IgD-negative memory B cell (primary cell): Measurements from ENCODE around the gene PHACTR3. TPM values are rescaled to one million over a fixed set of nuclear protein-coding genes. Genes with fewer than 3 reads are reported as not detected.

ENCODE experiments used
- H3K27ac Mint-ChIP-seq, 3 donors: one replicate each; pipeline ENCODE4 v1.8.0; 2020 to 2022; ENCODE audit warnings: mild to moderate bottlenecking in 3 of 3, mixed read lengths in 3 of 3, moderate library complexity in 1 of 3
- H3K27me3 Mint-ChIP-seq: one replicate; pipeline ENCODE4 v1.8.0; 2021; ENCODE audit warnings: mixed read lengths
- H3K36me3 Mint-ChIP-seq: one replicate; pipeline ENCODE4 v1.8.0; 2020; ENCODE audit warnings: mild to moderate bottlenecking, mixed read lengths
- H3K4me1 Mint-ChIP-seq, 3 donors: one replicate each; pipeline ENCODE4 v1.8.0; 2020 to 2022; ENCODE audit warnings: mixed read lengths in 3 of 3, mild to moderate bottlenecking in 1 of 3
- H3K4me3 Mint-ChIP-seq, 4 donors: one replicate each; pipeline ENCODE4 v1.8.0; 2020 to 2022; ENCODE audit warnings: mild to moderate bottlenecking in 4 of 4, mixed read lengths in 4 of 4, moderate library complexity in 3 of 4
- H3K9me3 Mint-ChIP-seq, 3 donors: one replicate each; pipeline ENCODE4 v1.8.0; 2020 to 2021; ENCODE audit warnings: mixed read lengths in 3 of 3, mild to moderate bottlenecking in 1 of 3
- polyA plus RNA-seq: library from polyadenylated mRNA; unstranded; fragments of 300-500 nt; fragmentation: Illumina TruSeq; gene quantifications from one replicate; pipeline ENCODE4 v1.2.3, GENCODE V29; 2021

The PHACTR3 gene
- polyA plus RNA-seq, 1 donor from 2014 or later = not detected

DNA sequence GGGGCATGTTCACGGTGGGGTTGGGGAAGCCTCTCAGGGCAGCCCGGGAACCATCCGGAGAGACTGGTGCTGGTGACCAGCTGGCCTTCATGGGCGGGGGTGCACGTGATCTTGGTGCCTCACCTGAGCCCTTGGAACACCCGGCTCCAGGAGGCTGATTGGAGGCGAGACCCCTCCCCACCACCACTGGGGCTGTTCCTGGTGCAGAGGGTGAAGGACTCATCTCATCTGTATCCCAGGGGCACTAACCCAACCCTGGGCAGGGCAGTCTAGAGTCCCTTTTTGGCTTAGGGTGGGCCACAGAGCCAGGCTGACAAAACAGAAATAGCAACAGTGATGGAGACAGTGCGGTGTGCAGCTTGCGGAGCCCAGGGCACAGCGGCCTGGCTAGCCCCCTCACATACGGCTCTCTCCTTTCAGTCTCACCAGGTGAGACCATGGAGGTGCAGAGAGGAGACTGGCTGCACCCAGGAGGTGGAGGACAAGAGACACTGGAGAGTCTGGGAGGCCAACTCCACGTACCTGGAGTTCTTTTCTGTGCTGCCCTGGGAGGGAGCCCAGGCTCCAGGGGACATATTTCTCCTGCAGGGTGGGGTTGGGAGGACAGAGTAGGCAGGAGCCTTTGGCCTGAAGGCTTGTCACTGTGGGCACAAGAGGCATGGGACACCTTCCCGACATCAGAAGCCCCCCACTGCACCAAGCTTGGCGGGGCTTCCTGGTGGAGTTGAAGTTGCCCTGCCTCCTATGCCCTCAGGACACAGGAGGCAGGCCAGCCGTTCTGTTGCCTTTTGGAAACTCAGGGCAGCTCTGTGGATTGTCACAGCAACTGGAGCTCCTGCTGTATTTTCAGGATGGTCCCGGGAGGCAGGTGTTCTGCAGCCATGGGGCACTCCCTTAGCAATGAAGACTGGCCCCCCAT is 223.1 kb downstream of the PHACTR3 start:
- Mint-ChIP-seq H3K4me3 (no peak overlapping the region), H3K9me3 (peaks cover 0 to 3% (median 0%) of the 10 kb centered on the region in 3 donors), H3K27me3 (peaks cover 11% of the 10 kb centered on the region), H3K4me1 (no peaks in the 10 kb centered on the region), H3K27ac (no peak overlapping the region), H3K36me3 (no peaks in the 10 kb centered on the region)

DNA sequence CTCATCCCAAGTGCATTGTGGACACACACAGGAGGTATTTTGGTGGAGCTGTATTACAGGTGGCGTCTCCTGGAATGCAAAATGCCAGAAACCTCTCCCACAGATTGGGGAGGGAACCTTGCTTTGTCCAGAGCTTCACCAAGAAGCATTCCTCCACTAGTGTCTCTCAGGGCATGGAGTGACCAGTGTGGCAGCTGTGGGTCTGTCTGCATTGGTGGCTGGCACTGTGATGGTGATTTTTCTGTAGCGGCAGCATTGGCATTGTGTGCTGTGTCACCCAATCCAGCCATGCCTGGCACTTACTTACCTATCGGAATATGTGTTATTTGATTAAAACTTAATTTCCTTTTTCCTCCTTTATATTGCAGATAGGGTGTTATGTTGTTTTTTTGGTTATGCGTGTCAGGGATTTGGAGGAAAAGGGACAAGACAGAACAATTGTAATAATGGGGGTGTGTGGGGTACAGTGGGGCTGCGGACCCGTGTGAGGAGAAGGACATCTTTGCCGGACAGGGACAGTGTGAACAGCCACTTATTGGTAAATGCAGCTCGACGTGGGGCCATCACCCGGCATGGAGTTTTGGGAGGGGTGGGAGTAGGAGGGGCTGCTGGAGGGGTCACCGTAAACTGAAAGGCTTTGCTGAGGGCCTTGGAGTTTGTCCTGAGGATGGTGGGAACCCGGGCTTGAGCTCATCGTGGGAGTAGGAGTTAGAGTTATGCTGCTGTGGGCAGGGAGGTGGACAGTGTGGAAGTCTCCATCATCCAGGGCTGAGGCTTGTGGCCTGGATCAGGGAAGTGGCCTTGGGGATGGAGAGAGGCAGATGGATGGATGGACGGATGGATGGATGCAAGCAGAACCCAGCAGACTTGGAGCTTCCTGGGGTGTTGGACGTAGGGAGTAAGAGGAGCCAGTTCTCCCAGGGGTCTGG is 224.0 kb downstream of the PHACTR3 start:
- H3K4me1 Mint-ChIP-seq = no peaks in the 10 kb centered on the region
- H3K9me3 Mint-ChIP-seq = peaks cover 0 to 3% (median 0%) of the 10 kb centered on the region in 3 donors
- H3K27ac Mint-ChIP-seq = no peak overlapping the region
- no peak overlapping the region for H3K4me3 Mint-ChIP-seq
- no peaks in the 10 kb centered on the region for H3K36me3 Mint-ChIP-seq
- peaks cover 14% of the 10 kb centered on the region for H3K27me3 Mint-ChIP-seq

DNA sequence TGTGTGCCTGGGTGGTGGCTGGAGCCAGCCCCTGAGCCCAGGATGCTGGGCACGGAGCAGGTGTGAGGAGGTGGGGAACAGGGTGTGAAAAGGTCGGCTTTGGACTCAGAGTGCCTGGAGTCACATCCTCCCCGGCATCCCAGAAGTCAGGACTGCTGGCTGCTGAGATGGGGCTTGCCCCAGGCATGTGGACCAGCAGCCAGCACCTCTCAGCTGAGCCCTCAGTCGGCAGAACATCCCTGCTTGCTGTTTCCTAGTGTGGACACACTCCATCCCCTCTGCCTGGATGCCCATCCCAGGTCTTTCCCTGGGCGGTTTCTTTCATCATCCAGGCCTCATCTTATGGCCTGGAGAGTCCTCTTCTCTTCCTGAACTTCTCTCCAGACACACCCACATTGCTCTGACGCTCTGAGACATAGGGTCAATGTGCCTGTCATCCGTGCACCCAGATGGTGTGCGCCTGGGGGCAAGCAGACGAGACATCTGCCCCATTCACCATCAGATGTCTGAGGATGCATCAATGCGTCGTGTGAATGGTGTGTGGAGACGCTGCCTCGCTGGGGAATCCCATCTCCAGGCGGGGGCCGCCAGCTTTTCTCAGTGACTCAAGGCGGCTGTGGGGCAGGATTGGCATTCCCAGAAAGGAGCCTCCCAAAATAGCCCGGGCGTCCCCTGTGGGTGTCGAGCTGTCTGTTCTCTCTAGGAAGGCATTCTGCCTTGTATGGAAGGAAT is 224.9 kb downstream of the PHACTR3 start:
- no peak overlapping the region for H3K27ac Mint-ChIP-seq
- peaks cover 20% of the 10 kb centered on the region for H3K27me3 Mint-ChIP-seq
- no peak overlapping the region for H3K4me3 Mint-ChIP-seq
- H3K36me3 Mint-ChIP-seq = no peaks in the 10 kb centered on the region
- peaks cover 0 to 3% (median 0%) of the 10 kb centered on the region in 3 donors for H3K9me3 Mint-ChIP-seq
- H3K4me1 Mint-ChIP-seq = no peaks in the 10 kb centered on the region

DNA sequence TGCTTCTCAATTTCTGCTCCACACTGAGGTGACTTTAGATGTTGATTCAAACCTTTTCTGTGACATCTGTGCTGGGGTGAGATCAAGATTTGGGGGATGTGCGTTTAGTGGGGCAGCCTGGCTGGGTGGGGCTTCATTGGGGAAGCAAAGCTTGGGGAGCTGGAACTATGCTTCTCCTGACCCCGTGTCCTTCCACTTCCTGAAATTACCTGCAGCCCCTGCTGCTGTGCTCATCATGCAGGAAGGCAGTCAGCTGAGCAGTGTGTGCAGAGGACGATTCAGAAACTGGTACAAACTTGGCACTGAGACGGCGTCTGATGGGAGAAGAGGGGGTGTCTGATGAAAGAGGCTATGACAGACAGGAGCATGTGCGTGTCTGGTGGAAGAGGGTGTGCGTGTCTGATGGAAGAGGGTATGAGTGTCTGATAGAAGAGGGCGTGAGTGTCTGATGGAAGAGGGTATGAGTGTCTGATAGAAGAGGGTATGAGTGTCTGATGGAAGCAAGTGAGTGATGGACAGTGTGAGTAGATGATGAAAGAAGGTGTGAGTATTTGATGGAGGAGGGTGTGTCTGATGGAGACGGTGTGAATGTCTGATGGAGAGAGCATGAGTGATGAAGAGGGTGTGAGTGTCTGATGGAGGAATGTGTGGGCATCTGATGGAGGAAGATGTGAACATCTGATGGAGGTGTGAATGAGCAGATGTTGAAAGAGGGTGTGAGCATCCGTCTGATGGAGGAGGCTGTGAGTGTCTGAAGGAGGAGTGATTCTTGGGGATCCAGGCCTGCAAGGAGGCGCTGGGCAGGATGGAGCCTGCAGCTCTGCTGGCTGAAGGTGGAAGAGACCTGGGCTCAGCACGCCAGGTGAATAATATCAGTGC is 225.7 kb downstream of the PHACTR3 start:
- Mint-ChIP-seq H3K27me3 (peaks cover 27% of the 10 kb centered on the region), H3K36me3 (no peaks in the 10 kb centered on the region), H3K4me3 (peak overlapping the region in 1 of 4 donors; percentile 13), H3K4me1 (no peaks in the 10 kb centered on the region), H3K9me3 (peaks cover 0 to 3% (median 0%) of the 10 kb centered on the region in 3 donors), H3K27ac (no peak overlapping the region)

DNA sequence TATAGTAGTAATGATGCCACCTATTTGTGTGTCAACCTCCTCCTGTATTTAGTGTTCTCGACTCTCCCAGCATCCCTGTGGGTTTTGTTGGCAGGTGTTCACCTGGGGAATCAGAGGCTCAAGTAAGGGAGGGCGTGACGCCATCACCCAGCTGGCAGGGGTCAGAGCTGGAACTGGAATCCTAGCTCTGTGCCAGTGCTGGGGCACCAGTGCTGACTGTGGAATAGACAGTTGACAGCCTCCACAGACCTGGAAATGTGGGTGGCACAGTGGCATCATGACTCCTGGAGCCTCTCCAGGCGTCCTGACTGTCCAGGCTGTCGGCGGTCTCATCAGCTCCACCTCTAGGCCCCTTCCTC is 226.3 kb downstream of the PHACTR3 start:
- Mint-ChIP-seq H3K9me3 (no peaks in the 10 kb centered on the region), H3K4me3 (no peak overlapping the region), H3K36me3 (no peaks in the 10 kb centered on the region), H3K27ac (no peak overlapping the region), H3K27me3 (peaks cover 32% of the 10 kb centered on the region), H3K4me1 (no peaks in the 10 kb centered on the region)

DNA sequence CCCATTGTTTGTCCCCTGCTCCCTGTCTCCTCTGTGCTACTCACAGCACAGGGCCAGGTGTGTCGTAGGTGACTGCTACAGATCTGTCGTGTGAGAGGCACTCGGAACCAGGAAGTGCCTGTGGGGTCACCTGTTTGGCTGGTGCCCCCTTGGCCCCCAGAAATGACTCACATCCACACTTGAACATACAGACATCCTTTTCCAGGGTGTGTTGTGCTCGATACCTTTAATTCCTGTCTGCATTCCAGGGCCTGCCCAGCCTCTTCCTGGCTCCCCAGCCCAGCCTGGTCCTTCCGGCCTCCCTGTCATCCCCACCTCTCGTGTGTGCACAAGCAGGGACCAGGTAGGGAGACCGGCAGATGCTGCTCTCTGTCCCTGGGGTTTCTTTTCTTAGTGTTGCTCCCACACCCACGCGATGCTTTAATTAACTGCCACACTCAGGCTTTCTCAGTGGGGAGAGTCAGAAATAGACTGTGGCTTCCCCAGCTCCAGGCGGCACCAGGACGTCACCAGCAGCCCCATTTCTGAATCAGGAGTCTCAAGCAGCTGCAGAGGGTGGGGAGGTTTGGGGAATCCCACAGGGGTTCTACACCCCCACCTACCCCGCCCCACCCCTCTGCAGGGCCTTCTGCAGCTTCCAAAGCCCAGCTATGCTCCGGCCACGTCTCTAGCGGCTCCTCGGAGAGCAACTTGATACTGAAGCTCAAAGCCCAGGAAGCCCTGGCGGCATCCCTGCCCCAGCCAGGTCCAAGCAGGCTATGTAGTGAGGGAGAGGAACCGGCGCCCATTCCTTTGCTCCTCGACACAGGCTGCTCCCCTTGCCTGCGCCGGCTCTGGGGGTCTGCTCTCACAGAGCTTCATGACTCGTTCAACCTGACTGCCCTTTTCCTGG is 226.9 kb downstream of the PHACTR3 start:
- Mint-ChIP-seq H3K9me3 (no peaks in the 10 kb centered on the region), H3K27me3 (peaks cover 38% of the 10 kb centered on the region), H3K4me1 (no peaks in the 10 kb centered on the region), H3K4me3 (no peak overlapping the region), H3K36me3 (no peaks in the 10 kb centered on the region), H3K27ac (no peak overlapping the region)

DNA sequence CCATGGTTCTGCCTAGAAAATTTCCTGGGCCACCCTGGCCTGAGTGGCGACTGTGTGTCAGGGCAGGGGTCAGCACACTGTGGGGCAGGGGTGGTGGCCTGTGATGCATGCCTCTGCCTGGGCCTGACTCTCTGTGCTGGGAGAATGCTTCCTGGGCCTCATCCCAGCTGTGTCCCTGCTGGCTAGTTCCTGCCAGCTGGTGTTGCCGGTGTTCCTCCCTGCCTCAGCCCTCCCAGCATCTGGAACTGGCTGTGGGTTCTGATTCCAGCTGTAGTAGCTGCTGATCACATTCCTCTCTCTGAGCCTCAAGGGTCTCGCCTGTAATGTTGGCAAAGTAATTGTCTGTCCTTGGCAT is 227.6 kb downstream of the PHACTR3 start:
- no peaks in the 10 kb centered on the region for H3K4me1 Mint-ChIP-seq
- no peaks in the 10 kb centered on the region for H3K9me3 Mint-ChIP-seq
- H3K4me3 Mint-ChIP-seq = no peak overlapping the region
- no peaks in the 10 kb centered on the region for H3K36me3 Mint-ChIP-seq
- peaks cover 42% of the 10 kb centered on the region for H3K27me3 Mint-ChIP-seq
- no peak overlapping the region for H3K27ac Mint-ChIP-seq

DNA sequence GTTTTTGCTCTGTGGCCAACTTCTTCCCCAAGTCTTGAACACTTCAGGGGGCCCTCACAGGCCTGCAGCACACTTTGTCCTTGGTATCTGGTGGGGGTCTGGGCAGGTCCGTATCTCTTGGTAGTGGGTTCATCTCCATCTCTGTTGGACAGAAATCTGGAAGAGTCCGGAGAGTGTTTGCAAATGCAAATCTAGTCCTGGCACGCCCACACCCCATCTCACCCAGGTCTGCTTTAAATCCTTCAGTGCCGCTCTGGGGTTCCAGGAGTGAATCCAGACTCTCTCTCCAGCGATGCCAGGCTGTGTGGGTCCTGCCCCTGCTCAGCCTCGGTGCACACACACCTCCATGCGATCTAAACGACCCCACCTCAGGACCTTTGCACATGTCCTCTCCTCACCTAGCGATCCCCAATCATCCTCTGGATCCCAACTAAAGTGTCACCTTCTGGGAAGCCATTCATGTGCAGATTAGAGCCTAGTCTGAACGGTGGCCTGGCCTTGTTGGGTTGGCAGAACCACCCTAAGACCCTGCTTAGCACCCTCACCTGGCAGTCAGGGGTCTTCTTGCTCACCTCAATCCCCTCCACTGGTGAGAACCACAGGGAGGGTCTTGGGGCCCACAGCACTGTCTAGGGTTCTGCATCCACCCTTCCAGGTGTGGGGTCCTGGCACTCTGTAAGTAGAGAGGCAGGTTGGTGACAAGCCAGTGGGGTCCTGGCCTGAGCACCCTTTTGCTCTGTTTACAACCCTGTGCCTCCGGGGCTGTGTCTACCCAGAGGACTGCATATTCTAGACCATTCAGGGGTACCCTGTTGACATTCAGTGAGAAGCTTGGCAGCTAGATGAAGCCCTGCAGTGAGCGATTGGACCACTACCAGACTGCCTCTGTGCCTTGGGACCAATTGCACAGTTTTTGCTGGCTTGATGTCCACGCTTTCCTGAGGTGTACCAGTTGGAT is 228.3 kb downstream of the PHACTR3 start:
- no peaks in the 10 kb centered on the region for H3K9me3 Mint-ChIP-seq
- H3K27ac Mint-ChIP-seq = no peak overlapping the region
- peaks cover 46% of the 10 kb centered on the region for H3K27me3 Mint-ChIP-seq
- H3K36me3 Mint-ChIP-seq = no peaks in the 10 kb centered on the region
- no peak overlapping the region for H3K4me3 Mint-ChIP-seq
- H3K4me1 Mint-ChIP-seq = no peaks in the 10 kb centered on the region

DNA sequence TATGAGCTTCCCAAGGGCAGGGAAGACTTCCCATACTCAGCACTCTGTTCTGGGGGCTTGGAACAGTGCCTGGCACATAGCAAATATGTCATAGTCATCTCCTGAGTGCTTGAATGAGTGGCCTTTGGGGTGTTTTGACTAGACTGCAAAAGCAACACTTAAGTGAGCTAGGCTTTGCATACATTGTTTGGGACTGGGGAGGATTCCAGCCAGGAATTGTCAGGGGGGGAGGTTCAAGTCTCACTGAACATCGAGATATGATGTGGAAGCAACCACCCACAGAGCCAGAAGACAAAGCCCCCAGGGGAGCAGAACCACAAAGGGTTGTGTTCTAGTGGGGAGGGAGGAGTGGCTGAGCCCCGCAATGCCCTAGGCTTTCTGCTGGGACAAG is 230.7 kb downstream of the PHACTR3 start:
- Mint-ChIP-seq H3K9me3 (no peaks in the 10 kb centered on the region), H3K36me3 (peaks cover 2% of the 10 kb centered on the region), H3K27ac (no peak overlapping the region), H3K4me3 (no peak overlapping the region), H3K4me1 (no peaks in the 10 kb centered on the region), H3K27me3 (peaks cover 49% of the 10 kb centered on the region)

DNA sequence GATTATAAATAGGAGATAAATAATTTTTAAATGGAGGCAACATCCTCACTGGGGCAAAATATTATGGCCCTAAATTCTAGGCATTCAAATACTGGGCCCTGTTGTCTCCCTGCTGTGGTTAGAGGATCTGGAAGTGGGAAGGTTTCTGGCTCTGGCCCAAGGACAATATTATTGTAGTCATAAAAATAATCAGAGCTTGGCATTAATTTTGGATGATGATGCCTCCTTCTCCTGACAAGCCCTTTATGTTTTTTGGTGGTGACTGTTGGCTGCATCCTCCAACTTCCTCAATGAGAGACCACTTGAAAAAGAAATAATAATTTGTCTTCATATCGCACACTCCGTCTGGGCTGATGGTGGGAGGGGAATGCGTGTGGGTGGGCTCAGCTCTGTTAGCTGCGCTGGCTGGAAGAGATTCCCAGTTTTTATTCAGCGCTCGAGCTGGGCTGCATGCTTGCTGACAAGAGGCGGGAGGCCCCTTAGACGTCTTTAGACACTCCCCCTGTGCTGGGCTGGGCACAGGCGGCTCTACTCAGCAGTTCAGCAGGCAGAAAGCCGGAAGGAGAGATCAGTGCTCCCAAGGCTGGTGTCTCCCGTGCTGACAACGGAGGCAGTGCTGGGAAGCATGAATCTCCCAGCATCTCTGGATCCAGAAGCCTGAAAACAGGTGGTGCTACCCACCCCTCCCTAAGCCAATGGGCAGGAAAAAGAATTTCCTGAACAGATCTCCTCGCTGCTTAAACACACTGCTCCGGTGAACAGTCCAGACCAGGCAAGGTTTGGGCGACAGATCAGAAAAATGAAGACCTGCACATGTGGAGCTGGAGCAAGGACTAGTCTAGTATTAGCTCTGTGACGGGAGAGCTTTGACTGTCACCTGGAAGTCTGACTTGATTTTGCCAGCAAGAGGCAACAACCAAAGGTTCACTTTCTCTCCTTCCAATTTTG is 231.4 kb downstream of the PHACTR3 start:
- H3K4me1 Mint-ChIP-seq = no peaks in the 10 kb centered on the region
- H3K4me3 Mint-ChIP-seq = no peak overlapping the region
- H3K27me3 Mint-ChIP-seq = peaks cover 49% of the 10 kb centered on the region
- H3K27ac Mint-ChIP-seq = no peak overlapping the region
- H3K36me3 Mint-ChIP-seq = peaks cover 2% of the 10 kb centered on the region
- no peaks in the 10 kb centered on the region for H3K9me3 Mint-ChIP-seq

DNA sequence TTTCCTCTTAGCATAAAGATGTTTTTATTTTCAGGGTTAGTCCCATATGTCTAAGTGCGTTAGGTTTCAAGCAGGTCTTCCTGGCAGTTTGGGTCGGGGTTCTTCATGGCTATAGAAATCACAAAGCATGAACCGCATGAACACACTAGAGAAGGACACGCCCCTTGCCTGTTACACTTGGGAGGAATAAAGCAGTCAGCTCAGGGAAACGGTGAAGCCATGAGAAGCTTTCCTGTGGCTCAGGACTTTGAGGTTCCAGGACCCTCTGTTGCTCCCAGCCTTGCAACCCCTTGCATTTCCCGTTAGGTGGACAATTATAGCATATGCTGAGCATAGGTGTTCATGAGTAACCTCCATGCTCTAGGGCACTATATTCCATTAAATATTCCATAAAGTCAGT is 232.4 kb downstream of the PHACTR3 start:
- H3K9me3 Mint-ChIP-seq = no peaks in the 10 kb centered on the region
- peaks cover 2% of the 10 kb centered on the region for H3K36me3 Mint-ChIP-seq
- H3K4me3 Mint-ChIP-seq = no peak overlapping the region
- no peak overlapping the region for H3K27ac Mint-ChIP-seq
- no peaks in the 10 kb centered on the region for H3K4me1 Mint-ChIP-seq
- H3K27me3 Mint-ChIP-seq = peaks cover 49% of the 10 kb centered on the region
